Jurkat, Clone E6-1 (cell line): ENCODE measurements around the gene ZNF189.
A peak's percentile ranks its signal among the peaks of the same experiment; 100 is the strongest.

Experiments
- DNase-seq: peaks from one replicate; pipeline ENCODE4 v3.0.0-alpha.2; 2011; ENCODE audit warnings: low read depth, low spot score
- H3K4me3 ChIP-seq: 2 replicates; pipeline ENCODE4 v1.5.1; 2011; ENCODE audit warnings: mild to moderate bottlenecking, low read length, control low read depth, moderate library complexity

The ZNF189 gene

DNA sequence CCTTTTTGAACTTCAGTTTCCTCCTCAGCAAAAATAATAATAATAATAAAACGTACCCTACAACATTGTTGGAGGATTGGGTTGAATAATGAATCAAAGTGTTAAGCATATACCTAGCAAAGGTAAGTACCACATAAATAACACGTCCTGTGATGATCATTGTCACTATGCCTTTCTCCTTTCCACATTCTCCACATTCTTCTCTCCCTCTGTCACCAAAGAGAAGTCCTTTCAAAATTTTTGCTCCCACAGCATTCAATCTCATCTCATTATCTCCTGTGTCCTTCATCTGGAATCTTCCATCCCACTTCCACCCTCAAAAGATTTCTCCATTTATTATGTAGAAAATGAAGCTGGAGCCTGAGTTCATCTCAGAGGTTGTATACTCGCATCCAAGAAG lies 44.1 kb downstream of the ZNF189 start:
- no peak overlapping the region for H3K4me3 ChIP-seq
- DNase-seq = no peak

DNA sequence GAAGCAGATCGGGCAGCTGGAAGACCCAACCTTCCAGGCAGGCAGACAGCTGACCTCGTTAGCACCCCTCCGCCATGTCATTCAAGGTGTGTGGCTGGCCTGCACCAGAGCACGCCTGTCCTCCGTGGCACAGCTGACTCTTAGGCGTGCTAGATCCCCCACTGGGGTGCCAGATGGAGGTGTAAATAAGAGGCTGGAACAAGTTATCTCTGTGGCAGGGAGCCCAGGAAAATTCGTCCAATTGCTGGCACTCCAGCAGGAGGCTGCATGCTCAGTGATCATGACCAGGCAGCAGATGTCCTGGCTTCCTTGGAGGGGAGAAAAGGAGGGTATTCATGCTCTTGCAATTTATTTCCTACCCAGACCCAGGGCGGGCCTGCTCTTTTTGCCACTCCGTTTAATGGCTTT lies 44.7 kb downstream of the ZNF189 start:
- DNase-seq = no peak
- H3K4me3 ChIP-seq = no peak overlapping the region

DNA sequence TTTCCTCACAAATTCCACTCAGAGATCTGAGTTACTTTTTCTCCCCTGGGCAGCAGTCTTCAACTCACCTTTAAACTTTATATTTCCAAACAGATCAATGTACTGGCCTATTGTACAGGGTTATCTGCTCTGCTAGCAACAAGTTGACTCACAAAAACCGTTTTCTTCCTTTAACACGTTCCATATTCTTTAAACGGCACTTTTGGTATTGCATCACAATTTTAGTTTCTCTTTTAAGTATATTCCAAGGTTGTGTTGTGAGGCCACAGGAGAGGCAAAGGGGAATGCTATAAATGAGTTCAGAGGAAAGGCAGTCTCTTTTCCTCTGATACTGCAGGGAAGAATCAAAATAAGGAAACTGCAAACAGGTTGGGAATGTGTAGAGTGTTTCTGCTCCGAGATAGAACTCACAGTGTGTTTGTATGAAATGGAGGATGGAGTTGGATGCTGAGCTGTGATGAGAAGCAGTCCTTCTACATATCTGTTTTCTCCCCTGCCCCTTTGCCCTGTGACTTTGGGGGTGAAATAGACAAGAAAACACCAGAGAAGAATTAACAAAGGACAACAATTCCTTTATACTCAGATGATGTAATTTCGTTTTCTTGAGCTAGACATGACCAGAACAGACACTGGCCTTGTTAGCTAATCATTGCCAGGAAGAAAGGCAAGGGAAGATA lies 46.8 kb downstream of the ZNF189 start:
- H3K4me3 ChIP-seq = no peak overlapping the region
- no peak for DNase-seq

DNA sequence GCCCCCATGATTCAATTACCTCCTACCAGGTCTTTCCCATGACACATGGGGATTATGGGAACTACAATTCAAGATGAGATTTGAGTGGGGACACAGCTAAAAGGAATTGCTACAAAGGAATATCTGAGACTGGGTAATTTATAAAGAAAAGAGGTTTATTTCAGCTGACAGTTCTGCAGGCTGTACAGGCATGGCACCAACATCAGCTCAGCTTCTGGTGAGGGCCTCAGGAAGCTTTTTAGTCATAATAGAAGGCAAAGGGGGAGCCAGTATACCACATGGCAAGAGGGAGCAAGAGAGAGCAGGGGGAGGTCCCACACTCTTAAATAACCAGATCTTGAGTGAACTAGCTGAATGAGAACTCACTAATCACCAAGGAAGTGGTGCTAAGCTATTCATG lies 48.1 kb downstream of the ZNF189 start:
- DNase-seq = no peak
- no peak overlapping the region for H3K4me3 ChIP-seq

DNA sequence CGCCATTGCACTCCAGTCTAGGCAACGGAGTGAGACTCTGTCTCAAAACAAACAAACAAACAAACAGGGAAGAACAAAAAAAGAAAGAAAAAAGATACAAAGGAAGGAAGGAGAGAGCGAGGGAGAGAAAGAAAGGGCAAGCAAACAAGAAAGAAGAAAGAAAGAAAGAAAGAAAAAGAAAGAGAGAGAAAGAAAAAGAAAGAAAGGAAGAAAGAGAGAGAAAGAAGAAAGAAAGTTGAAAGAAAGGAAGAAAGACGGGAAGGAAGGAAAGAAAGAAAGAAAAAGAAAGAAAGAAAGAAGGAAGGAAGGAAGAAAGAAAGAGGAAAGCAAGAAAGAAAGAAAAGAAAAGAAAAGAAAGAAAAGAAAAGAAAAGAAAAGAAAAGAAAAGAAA lies 50.0 kb downstream of the ZNF189 start:
- H3K4me3 ChIP-seq = no peak overlapping the region
- no peak for DNase-seq

DNA sequence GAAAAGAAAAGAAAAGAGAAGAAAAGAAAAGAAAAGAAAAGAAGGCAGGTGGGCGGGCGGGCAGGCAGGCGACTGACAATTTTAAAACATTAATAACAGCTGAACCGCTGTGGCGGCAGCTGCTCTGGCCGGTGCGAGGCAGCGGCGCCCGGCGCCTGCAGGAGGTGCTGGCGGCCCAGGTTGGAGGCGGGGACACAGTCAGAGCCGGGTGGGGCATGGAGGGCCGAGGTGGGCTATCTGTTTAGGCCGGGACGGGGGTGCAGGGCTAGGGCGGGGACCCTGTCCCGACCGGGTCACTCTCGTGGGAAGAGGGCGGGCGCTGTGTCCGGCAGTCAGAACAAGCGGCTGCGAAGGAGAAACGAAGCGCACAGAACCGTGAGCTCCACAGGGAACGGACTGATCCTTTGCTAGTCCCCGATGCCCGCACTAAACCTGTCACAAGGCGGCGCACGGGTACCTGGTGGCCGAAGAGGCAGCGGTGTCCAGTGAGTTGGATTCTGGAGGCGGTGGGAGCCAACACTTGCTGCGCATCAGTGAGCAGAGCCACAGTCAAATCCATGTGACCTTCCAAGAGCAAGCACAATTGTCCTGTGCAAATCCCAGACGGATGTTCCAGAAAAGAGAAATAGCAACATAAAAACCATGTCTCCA lies 50.5 kb downstream of the ZNF189 start:
- peak overlapping the region; percentile 18; the same call in 1 of the 2 replicates for H3K4me3 ChIP-seq

DNA sequence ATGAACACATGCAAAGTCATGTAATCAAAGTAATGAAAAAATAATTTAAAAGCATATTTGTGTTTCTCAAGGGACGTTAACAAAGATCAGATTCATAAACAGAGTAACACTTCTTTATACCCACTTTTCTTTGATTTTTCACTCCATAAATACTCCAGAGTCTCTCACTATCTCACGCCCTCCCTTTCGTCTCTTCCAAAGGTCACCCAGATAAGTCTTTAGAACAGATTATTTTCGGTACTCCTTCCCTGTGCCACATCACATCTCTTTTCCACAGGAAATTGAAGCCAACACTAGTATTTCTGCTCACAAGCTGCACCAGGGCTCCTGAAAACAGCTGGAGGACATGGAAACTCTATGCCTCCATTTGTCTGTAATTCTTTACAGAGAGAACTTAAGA lies 52.3 kb downstream of the ZNF189 start:
- no peak overlapping the region for H3K4me3 ChIP-seq
- no peak for DNase-seq

More for the DNA sequence above, 50.5 kb downstream of the ZNF189 start:
- DNase-seq = no peak

DNA sequence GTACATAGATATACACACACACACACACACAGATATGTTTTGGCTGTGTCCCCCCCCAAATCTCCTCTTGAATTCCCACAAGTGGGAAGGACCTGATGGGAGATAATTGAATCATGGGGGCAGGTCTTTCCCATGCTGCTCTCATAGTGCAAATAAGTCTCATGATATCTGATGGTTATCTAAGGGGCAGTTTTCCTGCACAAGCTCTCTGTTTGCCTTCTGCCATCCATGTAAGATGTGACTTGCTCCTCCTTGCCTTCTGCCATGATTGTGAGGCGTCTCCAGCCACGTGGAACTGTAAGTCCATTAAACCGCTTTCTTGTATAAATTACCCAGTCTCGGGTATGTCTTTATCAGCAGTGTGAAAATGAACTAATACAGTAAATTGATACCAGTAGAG lies 52.8 kb downstream of the ZNF189 start:
- DNase-seq = no peak
- H3K4me3 ChIP-seq = no peak overlapping the region

DNA sequence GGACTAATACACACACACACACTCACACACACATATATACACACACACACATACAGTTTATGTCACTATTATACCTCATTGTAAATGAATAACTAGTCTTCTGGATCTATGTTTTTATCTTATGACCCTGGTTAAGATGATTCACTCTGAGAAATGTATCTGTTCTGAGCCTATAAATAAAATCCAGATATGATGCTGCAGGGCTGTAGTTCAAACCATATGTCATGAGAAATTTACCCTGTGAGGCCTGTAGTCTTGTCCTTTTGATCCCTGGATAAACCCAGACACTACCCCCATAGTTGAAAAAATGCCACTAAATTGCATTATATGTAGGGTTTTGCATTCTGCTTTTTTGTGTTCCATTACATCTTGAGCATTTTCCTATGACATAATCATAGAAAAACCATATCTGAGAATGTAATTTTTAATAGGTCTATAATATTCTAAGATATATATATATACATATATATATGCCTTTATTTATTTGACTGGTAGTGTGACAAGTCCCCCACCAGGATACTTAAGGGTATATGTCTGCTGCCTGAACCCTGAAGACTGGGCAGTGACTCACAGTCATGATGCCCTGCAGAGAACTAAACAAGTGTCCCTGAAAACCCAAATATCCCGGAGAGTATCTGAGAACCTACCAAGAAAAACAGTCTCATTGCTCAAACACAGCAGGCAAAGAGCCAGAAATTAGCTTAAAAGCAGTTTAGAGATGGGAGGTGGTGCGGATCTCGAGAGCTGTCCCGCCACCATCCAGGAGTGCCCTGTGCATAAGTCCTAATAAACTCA lies 55.3 kb downstream of the ZNF189 start:
- no peak for DNase-seq

DNA sequence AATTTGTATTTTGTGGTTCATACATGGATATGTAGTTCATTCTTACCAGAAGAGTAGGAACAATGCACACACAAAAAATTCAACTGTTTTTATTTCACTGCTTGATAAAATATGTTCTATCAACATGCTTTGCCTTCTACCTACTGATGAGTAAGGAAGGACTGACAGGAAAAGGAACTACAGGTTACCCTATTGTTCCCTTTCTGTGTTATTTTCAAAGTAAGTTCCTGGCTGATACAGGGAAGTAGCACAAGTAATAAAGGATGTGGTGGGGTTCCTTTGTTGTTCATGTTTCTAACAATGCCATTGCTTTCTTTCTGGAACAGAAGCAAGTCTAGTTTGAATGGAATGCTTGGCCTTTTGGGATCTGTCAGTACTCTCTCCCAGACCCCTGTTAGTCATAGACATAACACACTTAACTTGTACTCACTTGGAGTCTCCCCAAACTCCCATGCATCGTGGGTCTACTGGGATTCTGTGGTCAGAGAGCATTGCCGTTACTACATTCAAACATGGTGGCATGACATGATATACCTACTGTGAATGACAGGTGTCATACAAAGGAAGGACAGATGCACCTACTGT lies 57.1 kb downstream of the ZNF189 start:
- no peak overlapping the region for H3K4me3 ChIP-seq
- no peak for DNase-seq

More for the DNA sequence above, 55.3 kb downstream of the ZNF189 start:
- H3K4me3 ChIP-seq = no peak overlapping the region

DNA sequence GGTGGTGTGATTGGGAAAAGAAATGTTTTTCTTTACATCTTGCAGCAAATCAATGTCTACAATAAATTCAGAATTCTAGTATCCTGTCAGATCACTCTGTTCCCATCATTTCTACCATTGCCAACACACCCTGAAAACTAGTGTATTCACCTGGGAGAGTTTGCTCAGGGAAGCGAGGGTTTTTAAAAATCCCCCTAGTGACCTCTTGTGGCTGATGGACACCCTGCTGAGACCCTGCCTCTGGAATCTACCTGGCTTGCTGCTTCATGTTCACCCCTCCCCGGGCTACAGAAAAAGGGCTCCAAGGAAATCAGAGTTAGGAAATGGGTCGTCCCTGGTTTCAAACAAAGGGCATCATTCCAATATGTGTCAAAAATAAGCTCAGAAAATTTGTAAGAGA lies 58.4 kb downstream of the ZNF189 start:
- DNase-seq = no peak
- H3K4me3 ChIP-seq = no peak overlapping the region

DNA sequence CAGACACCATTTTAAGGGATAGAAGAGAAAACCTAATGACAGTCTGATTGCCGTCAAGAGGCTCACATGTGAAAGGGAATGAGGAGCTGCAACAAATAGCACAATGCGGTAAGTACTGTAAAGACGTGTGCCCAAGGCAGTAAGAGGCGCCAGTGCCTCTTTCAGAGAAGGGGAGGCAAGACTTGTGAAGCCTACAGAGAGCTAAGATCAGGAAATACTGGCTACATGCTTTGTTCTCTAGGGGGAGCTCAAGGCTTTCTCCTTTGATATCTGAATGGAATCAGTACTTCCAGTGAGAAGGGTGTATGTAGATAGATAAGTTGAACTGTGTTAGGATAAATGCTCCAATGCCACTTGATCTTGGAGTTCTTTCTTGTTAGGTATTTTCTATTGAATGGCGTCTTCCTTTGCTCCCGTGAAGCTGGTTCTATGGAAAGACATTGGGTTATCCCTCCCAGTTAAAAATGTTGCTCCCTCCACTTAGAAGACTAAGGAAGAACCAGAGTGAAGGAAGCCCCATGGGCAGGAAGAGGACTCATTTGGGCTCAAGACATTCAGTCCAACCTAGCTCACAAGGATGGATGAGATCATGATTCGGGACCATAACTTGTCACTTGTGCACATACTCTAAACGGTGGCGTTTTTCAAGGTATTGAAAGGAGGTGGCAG lies 60.4 kb downstream of the ZNF189 start:
- DNase-seq = peak; percentile 64
- H3K4me3 ChIP-seq = no peak overlapping the region
